BE2C (cell line): Measurements from ENCODE around the gene EEF1A2.

Experiments used
- DNase-seq: peaks from one replicate; pipeline ENCODE4 v3.0.0-alpha.2; 2020
- H3K27me3 ChIP-seq: fragments of 250-450 bp; sonication (Bioruptor Pico); 2 replicates; pipeline ENCODE4 v1.5.1; 2020; ENCODE audit warnings: mild to moderate bottlenecking
- H3K36me3 ChIP-seq: fragments of 250-450 bp; sonication (Bioruptor Pico); 2 replicates; pipeline ENCODE4 v1.5.1; 2020; ENCODE audit warnings: mild to moderate bottlenecking
- H3K4me1 ChIP-seq: fragments of 250-450 bp; sonication (Bioruptor Pico); 2 replicates; pipeline ENCODE4 v1.5.1; 2020
- H3K4me3 ChIP-seq: 2 replicates; pipeline ENCODE4 v1.5.1; 2011; ENCODE audit warnings: low read depth, low read length
- H3K9me3 ChIP-seq: fragments of 250-450 bp; sonication (Bioruptor Pico); 2 replicates; pipeline ENCODE4 v1.5.1; 2020
- CTCF ChIP-seq: IDR thresholded peaks from 2 replicates; pipeline ENCODE4 v1.5.1; 2012; ENCODE audit warnings: mild to moderate bottlenecking, low read depth, low read length

The EEF1A2 gene

GRCh38 chr20:63487116-63487764 is 11.6 kb downstream of the EEF1A2 start:
- DNase-seq: no peak
- no peak for TF ChIP-seq CTCF
- H3K4me3 ChIP-seq: no peak overlapping the region
- no peaks in the 10 kb centered on the region for H3K27me3 ChIP-seq
- no peaks in the 10 kb centered on the region for H3K9me3 ChIP-seq
- peaks cover 20% of the 10 kb centered on the region for H3K4me1 ChIP-seq
- H3K36me3 ChIP-seq: peaks cover 38% of the 10 kb centered on the region

- Histone ChIP-seq H3K27me3 (no peaks in the 10 kb centered on the region), H3K4me1 (peaks cover 28% of the 10 kb centered on the region)
- no peak for TF ChIP-seq CTCF
Observed at GRCh38 chr20:63486300-63486855, 12.5 kb downstream of the EEF1A2 start.

GRCh38 chr20:63484651-63485403 is 14.1 kb downstream of the EEF1A2 start:
- TF ChIP-seq CTCF: no peak
- H3K9me3 ChIP-seq: no peaks in the 10 kb centered on the region
- peak; percentile 28 for DNase-seq
- H3K4me3 ChIP-seq: no peak overlapping the region
- peaks cover 18% of the 10 kb centered on the region for H3K36me3 ChIP-seq
- no peaks in the 10 kb centered on the region for H3K27me3 ChIP-seq
- H3K4me1 ChIP-seq: peaks cover 28% of the 10 kb centered on the region

More at GRCh38 chr20:63486300-63486855, 12.5 kb downstream of the EEF1A2 start:
- H3K4me3 ChIP-seq: no peak overlapping the region
- DNase-seq: peak; percentile 21
- H3K36me3 ChIP-seq: peaks cover 34% of the 10 kb centered on the region
- H3K9me3 ChIP-seq: no peaks in the 10 kb centered on the region

- peaks cover 12% of the 10 kb centered on the region for H3K36me3 ChIP-seq
- no peak for TF ChIP-seq CTCF
- no peak overlapping the region for H3K4me3 ChIP-seq
- no peaks in the 10 kb centered on the region for H3K27me3 ChIP-seq
- peak; percentile 27 for DNase-seq
- no peaks in the 10 kb centered on the region for H3K9me3 ChIP-seq
- peaks cover 28% of the 10 kb centered on the region for H3K4me1 ChIP-seq
Observed at GRCh38 chr20:63484236-63484635, 14.6 kb downstream of the EEF1A2 start.

- DNase-seq: peak; percentile 50
- Histone ChIP-seq H3K4me1 (peaks cover 28% of the 10 kb centered on the region), H3K27me3 (no peaks in the 10 kb centered on the region), H3K4me3 (no peak overlapping the region), H3K9me3 (no peaks in the 10 kb centered on the region), H3K36me3 (peaks cover 8% of the 10 kb centered on the region)
- peak; percentile 38 for TF ChIP-seq CTCF
Observed at GRCh38 chr20:63483834-63484233, 15.0 kb downstream of the EEF1A2 start.

- no peak for TF ChIP-seq CTCF
- Histone ChIP-seq H3K4me3 (no peak overlapping the region), H3K9me3 (no peaks in the 10 kb centered on the region), H3K27me3 (no peaks in the 10 kb centered on the region), H3K4me1 (peaks cover 28% of the 10 kb centered on the region), H3K36me3 (no peaks in the 10 kb centered on the region)
- DNase-seq: peak; percentile 41
Observed at GRCh38 chr20:63482021-63482587, 16.8 kb downstream of the EEF1A2 start.
